Measurements from ENCODE around the gene UHRF2. TPM values are rescaled to one million over a fixed set of nuclear protein-coding genes. Genes with fewer than 3 reads are reported as not detected.

Gene UHRF2
- total RNA-seq, 4 donors from 2014 or later: 34.1 to 56.3 (median 46.6) TPM

GRCh38 chr9:6543204-6543603 is 130.2 kb downstream of the UHRF2 start:
- H3K27ac ChIP-seq: no peak overlapping the region
- TF ChIP-seq CTCF (IDR thresholded peaks at IDR 0.05) (no peak), POLR2A (IDR thresholded peaks at IDR 0.05) (no peak), POLR2AphosphoS5 (IDR thresholded peaks at IDR 0.05) (no peak), EP300 (IDR thresholded peaks at IDR 0.05) (no peak)
- no peak for ATAC-seq
- WGBS, 2 donors (ENCODE audit: low coverage in 1 of 2): 30 to 76% methylated on average over 3 to 5 of the region's 6 CpGs
- no peaks in the 10 kb centered on the region for H3K9me3 ChIP-seq
- no peaks in the 10 kb centered on the region for H3K4me1 ChIP-seq
- H3K4me3 ChIP-seq: no peak overlapping the region
- peaks cover 12% of the 10 kb centered on the region for H3K27me3 ChIP-seq
- H3K36me3 ChIP-seq: no peaks in the 10 kb centered on the region

- WGBS, 2 donors (ENCODE audit: low coverage in 1 of 2): 86 to 87% methylated on average over 6 to 8 of the region's 8 CpGs
- Histone ChIP-seq H3K4me3 (no peak overlapping the region), H3K9me3 (no peaks in the 10 kb centered on the region), H3K27ac (no peak overlapping the region), H3K4me1 (no peaks in the 10 kb centered on the region), H3K36me3 (no peaks in the 10 kb centered on the region), H3K27me3 (peaks cover 12% of the 10 kb centered on the region)
- no peak for ATAC-seq
- TF ChIP-seq POLR2A (IDR thresholded peaks at IDR 0.05): no peak
- TF ChIP-seq POLR2AphosphoS5 (IDR thresholded peaks at IDR 0.05): no peak
- no peak for TF ChIP-seq CTCF (IDR thresholded peaks at IDR 0.05)
- TF ChIP-seq EP300 (IDR thresholded peaks at IDR 0.05): no peak
Observed at GRCh38 chr9:6545017-6545691, 132.2 kb downstream of the UHRF2 start.

GRCh38 chr9:6549106-6549800 is 136.3 kb downstream of the UHRF2 start:
- Histone ChIP-seq H3K4me1 (peaks cover 0 to 10% (median 0%) of the 10 kb centered on the region in 3 donors), H3K9me3 (no peaks in the 10 kb centered on the region), H3K27me3 (no peaks in the 10 kb centered on the region), H3K4me3 (no peak overlapping the region), H3K36me3 (no peaks in the 10 kb centered on the region), H3K27ac (no peak overlapping the region)
- ATAC-seq: no peak
- WGBS, 2 donors (ENCODE audit: low coverage in 1 of 2): 70 to 75% methylated on average over 2 to 6 of the region's 8 CpGs
- TF ChIP-seq POLR2AphosphoS5 (IDR thresholded peaks at IDR 0.05): no peak
- no peak for TF ChIP-seq POLR2A (IDR thresholded peaks at IDR 0.05)
- TF ChIP-seq CTCF (IDR thresholded peaks at IDR 0.05): no peak
- no peak for TF ChIP-seq EP300 (IDR thresholded peaks at IDR 0.05)

GRCh38 chr9:6551136-6551535 is 138.1 kb downstream of the UHRF2 start:
- no peak overlapping the region for H3K4me3 ChIP-seq
- H3K27me3 ChIP-seq: no peaks in the 10 kb centered on the region
- H3K4me1 ChIP-seq: peaks cover 0 to 10% (median 0%) of the 10 kb centered on the region in 3 donors
- TF ChIP-seq POLR2A (IDR thresholded peaks at IDR 0.05) (no peak), EP300 (IDR thresholded peaks at IDR 0.05) (no peak), CTCF (IDR thresholded peaks at IDR 0.05) (no peak), POLR2AphosphoS5 (IDR thresholded peaks at IDR 0.05) (no peak)
- ATAC-seq: no peak
- 57 to 60% methylated on average over 2 of the region's 2 CpGs for WGBS, 2 donors (ENCODE audit: low coverage in 1 of 2)
- no peaks in the 10 kb centered on the region for H3K36me3 ChIP-seq
- H3K9me3 ChIP-seq: no peaks in the 10 kb centered on the region
- no peak overlapping the region for H3K27ac ChIP-seq

GRCh38 chr9:6552033-6552432 is 139.0 kb downstream of the UHRF2 start:
- no peak for ATAC-seq
- Histone ChIP-seq H3K36me3 (no peaks in the 10 kb centered on the region), H3K27ac (no peak overlapping the region), H3K4me3 (no peak overlapping the region), H3K27me3 (no peaks in the 10 kb centered on the region), H3K4me1 (peaks cover 0 to 10% (median 0%) of the 10 kb centered on the region in 3 donors), H3K9me3 (no peaks in the 10 kb centered on the region)
- TF ChIP-seq CTCF (IDR thresholded peaks at IDR 0.05): no peak
- no peak for TF ChIP-seq POLR2A (IDR thresholded peaks at IDR 0.05)
- no peak for TF ChIP-seq EP300 (IDR thresholded peaks at IDR 0.05)
- no peak for TF ChIP-seq POLR2AphosphoS5 (IDR thresholded peaks at IDR 0.05)
- WGBS, 2 donors (ENCODE audit: low coverage in 1 of 2): 60 to 69% methylated on average over 2 to 3 of the region's 3 CpGs

Measured in gastroesophageal sphincter (tissue), 4 donors.